Measurements from ENCODE around the gene NANOGP8.
"Not testable (repeated sequence)": the region's sequence is repeated elsewhere in the genome, so short reads cannot be mapped to it uniquely, and the experiment has no call there.

NANOGP8 gene, protein sequence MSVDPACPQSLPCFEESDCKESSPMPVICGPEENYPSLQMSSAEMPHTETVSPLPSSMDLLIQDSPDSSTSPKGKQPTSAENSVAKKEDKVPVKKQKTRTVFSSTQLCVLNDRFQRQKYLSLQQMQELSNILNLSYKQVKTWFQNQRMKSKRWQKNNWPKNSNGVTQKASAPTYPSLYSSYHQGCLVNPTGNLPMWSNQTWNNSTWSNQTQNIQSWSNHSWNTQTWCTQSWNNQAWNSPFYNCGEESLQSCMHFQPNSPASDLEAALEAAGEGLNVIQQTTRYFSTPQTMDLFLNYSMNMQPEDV

DNA sequence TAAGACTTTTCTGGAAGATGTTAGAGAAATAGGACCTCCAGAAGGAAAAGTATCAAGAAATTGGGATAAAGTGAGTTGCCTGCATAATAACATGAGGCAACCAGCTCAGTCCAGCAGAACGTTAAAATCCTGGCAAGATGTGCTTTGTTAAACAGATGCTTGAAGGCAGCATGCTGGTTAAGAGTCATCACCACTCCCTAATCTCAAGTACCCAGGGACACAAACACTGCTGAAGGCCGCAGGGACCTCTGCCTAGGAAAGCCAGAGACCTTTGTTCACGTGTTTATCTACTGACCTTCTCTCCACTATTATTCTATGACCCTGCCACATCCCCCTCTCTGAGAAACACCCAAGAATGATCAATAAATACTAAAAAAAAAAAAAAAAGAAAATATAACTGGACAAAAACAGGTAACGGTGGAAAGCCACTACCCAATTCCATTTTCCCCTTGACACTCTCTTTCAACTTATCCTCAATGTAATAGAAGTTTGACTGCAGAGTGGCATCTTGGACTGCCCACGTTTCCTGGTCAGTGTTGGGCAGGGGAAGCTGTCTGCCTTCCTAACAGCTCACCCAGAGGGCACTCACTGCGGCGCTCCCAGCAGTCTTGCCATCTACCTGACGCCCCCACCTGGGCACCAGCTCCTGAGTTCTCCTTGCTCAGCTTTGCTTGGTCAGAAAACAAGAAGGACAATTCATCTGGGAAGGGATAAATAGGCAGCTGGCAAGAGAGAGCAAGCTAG is at the start of gene NANOGP8:
Gene NANOGP8 (minus strand): TSS at position 120 of the 744 bp plus-strand sequence. CDS start 185 bp downstream, outside the sequence.
- H3K79me2 ChIP-seq (ENCODE audit: control insufficient read depth, insufficient read depth, low read length, unreplicated experiment); H3K27me3 ChIP-seq (ENCODE audit: insufficient read depth, low read length); H3K4me3 ChIP-seq (ENCODE audit: low read depth, low read length); H3K36me3 ChIP-seq (ENCODE audit: insufficient read depth, low read length); H3K27ac ChIP-seq (ENCODE audit: low read depth, low read length); H3K4me1 ChIP-seq (ENCODE audit: control insufficient read depth, insufficient read depth, low read length, unreplicated experiment); H2AFZ ChIP-seq (ENCODE audit: low read length, unreplicated experiment): not testable (repeated sequence)

DNA sequence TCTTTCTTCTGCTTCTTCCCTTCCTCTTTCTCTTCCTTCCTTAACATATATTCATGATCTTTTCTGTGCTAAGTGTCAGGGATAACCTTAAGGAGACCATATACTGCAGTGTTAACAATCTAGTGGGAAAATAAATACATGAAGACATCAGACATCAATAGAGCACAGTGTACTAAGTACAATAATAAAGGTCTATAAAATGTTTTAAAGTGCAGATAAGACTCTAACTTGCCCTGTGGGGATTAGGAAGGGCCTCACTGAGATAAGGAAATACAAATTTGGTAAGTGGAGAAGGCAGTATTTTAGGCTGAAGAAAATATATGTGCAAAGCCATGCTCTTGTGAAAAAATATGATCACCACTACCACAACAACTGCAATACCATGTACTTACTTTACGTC is 49.2 kb upstream of the NANOGP8 start:
- no peaks in the 10 kb centered on the region for H3K79me2 ChIP-seq (ENCODE audit: control insufficient read depth, insufficient read depth, low read length, unreplicated experiment)
- no peak overlapping the region for H2AFZ ChIP-seq (ENCODE audit: low read length, unreplicated experiment)
- H3K27me3 ChIP-seq (ENCODE audit: insufficient read depth, low read length) = no peaks in the 10 kb centered on the region
- H3K4me1 ChIP-seq (ENCODE audit: control insufficient read depth, insufficient read depth, low read length, unreplicated experiment) = no peaks in the 10 kb centered on the region
- no peak overlapping the region for H3K4me3 ChIP-seq (ENCODE audit: low read depth, low read length)
- H3K27ac ChIP-seq (ENCODE audit: low read depth, low read length) = no peak overlapping the region
- H3K36me3 ChIP-seq (ENCODE audit: insufficient read depth, low read length) = no peaks in the 10 kb centered on the region

DNA sequence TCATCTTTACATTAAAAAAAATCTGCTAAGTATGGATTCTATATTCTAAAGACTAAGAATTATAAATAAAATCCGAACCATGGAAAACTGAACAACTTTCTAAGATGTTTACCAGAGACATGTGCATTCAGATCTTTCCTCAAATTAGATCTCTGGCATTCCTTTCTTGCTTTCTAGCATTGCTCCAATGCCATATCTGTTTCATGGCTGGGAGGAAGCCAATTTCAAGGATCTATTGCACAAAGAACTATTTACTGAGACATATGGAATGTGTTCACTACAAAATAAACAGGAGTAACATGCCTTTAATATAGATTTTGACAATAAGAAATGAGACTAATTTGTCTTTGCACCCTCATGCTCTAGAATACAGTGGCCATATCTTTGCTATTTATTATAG is 45.1 kb upstream of the NANOGP8 start:
- no peaks in the 10 kb centered on the region for H3K27me3 ChIP-seq (ENCODE audit: insufficient read depth, low read length)
- no peaks in the 10 kb centered on the region for H3K79me2 ChIP-seq (ENCODE audit: control insufficient read depth, insufficient read depth, low read length, unreplicated experiment)
- no peaks in the 10 kb centered on the region for H3K36me3 ChIP-seq (ENCODE audit: insufficient read depth, low read length)
- H2AFZ ChIP-seq (ENCODE audit: low read length, unreplicated experiment) = no peak overlapping the region
- no peak overlapping the region for H3K27ac ChIP-seq (ENCODE audit: low read depth, low read length)
- no peaks in the 10 kb centered on the region for H3K4me1 ChIP-seq (ENCODE audit: control insufficient read depth, insufficient read depth, low read length, unreplicated experiment)
- H3K4me3 ChIP-seq (ENCODE audit: low read depth, low read length) = no peak overlapping the region

DNA sequence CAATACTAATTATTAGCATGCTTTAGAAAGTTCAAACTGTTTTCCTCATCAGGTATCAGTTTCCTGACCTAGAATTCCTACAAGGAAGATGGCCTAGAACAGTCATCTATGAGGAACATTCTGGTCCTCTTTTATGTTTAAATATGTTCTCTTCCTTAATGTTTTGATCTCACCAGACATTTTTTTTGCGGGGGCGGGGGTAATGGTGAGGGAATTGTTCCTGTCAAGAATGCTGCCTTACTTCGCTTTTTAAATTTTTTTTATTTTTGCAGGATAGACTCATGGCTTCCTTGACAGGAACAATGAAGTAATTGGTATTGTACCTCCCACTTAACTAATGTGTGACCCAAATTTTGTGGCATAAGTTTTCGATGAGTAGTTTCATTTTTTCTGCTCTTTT is 44.3 kb upstream of the NANOGP8 start:
- H3K27me3 ChIP-seq (ENCODE audit: insufficient read depth, low read length) = no peaks in the 10 kb centered on the region
- no peak overlapping the region for H2AFZ ChIP-seq (ENCODE audit: low read length, unreplicated experiment)
- no peak overlapping the region for H3K4me3 ChIP-seq (ENCODE audit: low read depth, low read length)

DNA sequence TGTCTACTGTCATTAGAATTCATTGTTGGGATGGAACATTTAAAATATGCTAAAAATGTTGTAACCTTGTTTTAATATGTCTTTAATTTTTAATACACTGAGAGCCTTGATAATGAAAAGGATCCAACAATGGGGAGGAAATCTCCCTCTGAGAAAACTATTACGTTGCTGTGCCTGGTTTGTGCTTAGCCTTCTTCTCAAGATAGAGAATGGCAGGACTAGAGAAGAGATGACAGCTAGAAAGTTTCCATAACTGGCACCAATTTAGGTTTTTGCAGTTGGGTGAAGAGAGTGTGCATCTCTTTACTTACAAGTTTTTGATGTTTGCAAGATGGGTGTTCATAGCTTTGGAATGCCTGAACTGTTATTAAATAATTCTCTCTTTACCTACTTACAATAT is 42.6 kb upstream of the NANOGP8 start:
- Histone ChIP-seq H3K4me3 (ENCODE audit: low read depth, low read length) (no peak overlapping the region), H2AFZ (ENCODE audit: low read length, unreplicated experiment) (no peak overlapping the region), H3K4me1 (ENCODE audit: control insufficient read depth, insufficient read depth, low read length, unreplicated experiment) (no peaks in the 10 kb centered on the region), H3K27ac (ENCODE audit: low read depth, low read length) (no peak overlapping the region), H3K79me2 (ENCODE audit: control insufficient read depth, insufficient read depth, low read length, unreplicated experiment) (no peaks in the 10 kb centered on the region), H3K27me3 (ENCODE audit: insufficient read depth, low read length) (no peaks in the 10 kb centered on the region), H3K36me3 (ENCODE audit: insufficient read depth, low read length) (no peaks in the 10 kb centered on the region)

More for the DNA sequence above, 44.3 kb upstream of the NANOGP8 start:
- Histone ChIP-seq H3K36me3 (ENCODE audit: insufficient read depth, low read length) (no peaks in the 10 kb centered on the region), H3K4me1 (ENCODE audit: control insufficient read depth, insufficient read depth, low read length, unreplicated experiment) (no peaks in the 10 kb centered on the region), H3K27ac (ENCODE audit: low read depth, low read length) (no peak overlapping the region), H3K79me2 (ENCODE audit: control insufficient read depth, insufficient read depth, low read length, unreplicated experiment) (no peaks in the 10 kb centered on the region)

DNA sequence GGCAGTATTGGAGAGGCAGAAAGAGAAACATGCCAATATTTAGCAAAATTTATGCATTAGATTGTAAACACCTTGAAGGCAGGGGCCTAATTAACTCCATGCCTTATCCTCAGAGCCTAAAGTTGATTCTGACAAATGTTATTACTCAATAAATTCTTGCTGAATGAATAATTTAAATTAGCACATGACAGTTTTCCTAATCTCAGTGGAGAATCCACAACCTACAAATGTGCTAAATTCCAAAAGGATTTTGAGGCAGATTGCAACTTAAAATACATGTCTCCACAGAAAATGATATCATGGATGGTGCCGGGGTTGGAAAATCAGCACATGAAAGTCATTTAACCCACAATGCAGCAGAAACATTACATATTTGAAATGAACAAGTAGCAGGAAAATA is 41.1 kb upstream of the NANOGP8 start:
- Histone ChIP-seq H3K27ac (ENCODE audit: low read depth, low read length) (no peak overlapping the region), H3K27me3 (ENCODE audit: insufficient read depth, low read length) (no peaks in the 10 kb centered on the region), H3K36me3 (ENCODE audit: insufficient read depth, low read length) (no peaks in the 10 kb centered on the region), H3K4me3 (ENCODE audit: low read depth, low read length) (no peak overlapping the region), H3K79me2 (ENCODE audit: control insufficient read depth, insufficient read depth, low read length, unreplicated experiment) (no peaks in the 10 kb centered on the region), H2AFZ (ENCODE audit: low read length, unreplicated experiment) (no peak overlapping the region), H3K4me1 (ENCODE audit: control insufficient read depth, insufficient read depth, low read length, unreplicated experiment) (no peaks in the 10 kb centered on the region)

DNA sequence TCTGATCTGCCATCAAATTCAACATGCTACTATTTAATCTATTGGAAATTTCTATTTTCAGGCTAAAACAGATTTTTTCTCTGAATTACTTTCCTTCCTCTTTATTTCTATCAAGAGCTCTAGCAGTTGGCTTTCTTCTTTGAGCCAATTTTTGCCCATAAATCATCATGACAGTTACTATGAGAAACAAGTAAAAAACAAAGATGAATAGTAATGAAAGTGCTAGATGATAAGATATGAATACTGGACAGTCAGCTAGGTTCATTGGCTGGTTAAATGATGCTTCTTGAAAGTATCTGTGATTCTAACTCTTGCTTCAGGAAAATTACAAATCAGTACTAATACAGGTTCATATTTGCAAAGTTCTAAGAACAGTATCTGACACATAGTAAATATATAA is 38.6 kb upstream of the NANOGP8 start:
- no peak overlapping the region for H3K4me3 ChIP-seq (ENCODE audit: low read depth, low read length)
- H2AFZ ChIP-seq (ENCODE audit: low read length, unreplicated experiment) = no peak overlapping the region
- H3K36me3 ChIP-seq (ENCODE audit: insufficient read depth, low read length) = no peaks in the 10 kb centered on the region
- H3K79me2 ChIP-seq (ENCODE audit: control insufficient read depth, insufficient read depth, low read length, unreplicated experiment) = no peaks in the 10 kb centered on the region
- no peaks in the 10 kb centered on the region for H3K27me3 ChIP-seq (ENCODE audit: insufficient read depth, low read length)
- no peak overlapping the region for H3K27ac ChIP-seq (ENCODE audit: low read depth, low read length)
- no peaks in the 10 kb centered on the region for H3K4me1 ChIP-seq (ENCODE audit: control insufficient read depth, insufficient read depth, low read length, unreplicated experiment)

DNA sequence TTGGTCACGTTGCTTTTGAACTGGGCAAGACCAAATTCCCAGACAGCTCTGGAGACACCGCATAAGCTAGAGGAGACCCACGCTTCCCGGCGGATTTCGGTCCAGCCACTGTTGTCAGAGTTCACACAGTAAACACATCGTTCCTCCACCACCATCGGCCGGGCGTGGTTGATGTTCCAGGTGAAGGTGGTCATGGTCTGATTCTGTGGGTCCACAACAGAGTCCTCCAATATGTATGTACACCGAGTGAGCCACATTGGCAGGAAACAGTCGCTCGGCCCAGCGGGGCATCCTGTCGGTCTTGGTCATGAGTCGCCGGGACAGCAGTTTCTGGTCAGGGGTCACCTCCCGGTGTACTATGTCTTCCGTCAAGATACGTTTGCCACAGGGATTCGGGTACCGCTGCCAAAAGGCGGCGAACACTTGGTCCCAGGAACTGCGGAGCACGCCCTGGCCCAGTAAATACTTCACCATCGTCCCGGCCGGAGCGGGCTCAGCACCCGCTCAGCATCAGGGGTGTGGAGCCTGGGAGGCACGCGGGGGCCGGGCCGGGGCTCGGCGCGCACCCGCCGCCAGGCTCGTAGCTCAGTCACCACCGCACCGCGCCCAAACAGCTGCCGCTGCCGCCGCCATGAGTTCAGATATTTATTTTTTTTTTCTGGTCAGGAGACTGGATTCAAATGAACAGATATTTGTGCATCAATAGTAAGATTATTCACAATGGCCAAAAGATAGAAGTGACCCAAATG is 36.7 kb upstream of the NANOGP8 start:
- Histone ChIP-seq H3K4me1 (ENCODE audit: control insufficient read depth, insufficient read depth, low read length, unreplicated experiment) (no peaks in the 10 kb centered on the region), H3K4me3 (ENCODE audit: low read depth, low read length) (no peak overlapping the region), H3K27ac (ENCODE audit: low read depth, low read length) (no peak overlapping the region), H3K36me3 (ENCODE audit: insufficient read depth, low read length) (no peaks in the 10 kb centered on the region), H3K79me2 (ENCODE audit: control insufficient read depth, insufficient read depth, low read length, unreplicated experiment) (no peaks in the 10 kb centered on the region), H3K27me3 (ENCODE audit: insufficient read depth, low read length) (no peaks in the 10 kb centered on the region), H2AFZ (ENCODE audit: low read length, unreplicated experiment) (no peak overlapping the region)

DNA sequence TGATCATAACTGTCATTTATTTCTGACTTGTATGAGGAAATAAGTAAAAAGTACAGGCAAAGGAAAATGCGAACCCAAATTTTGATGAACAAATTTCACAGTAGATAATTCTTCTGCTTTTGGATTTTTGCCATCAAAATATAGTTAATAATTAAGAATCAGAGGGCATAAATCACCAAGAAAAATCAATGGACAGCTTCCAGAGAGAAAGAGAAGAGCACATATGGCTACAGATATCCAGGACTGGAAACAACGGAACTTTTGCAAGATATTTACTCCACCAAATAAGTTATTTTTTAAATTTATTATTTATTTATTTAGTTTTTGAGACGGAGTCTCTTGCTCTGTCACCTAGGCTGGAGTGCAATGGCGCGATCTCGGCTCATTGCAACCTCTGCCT is 35.1 kb upstream of the NANOGP8 start:
- Histone ChIP-seq H3K36me3 (ENCODE audit: insufficient read depth, low read length) (no peaks in the 10 kb centered on the region), H3K27ac (ENCODE audit: low read depth, low read length) (no peak overlapping the region), H3K4me3 (ENCODE audit: low read depth, low read length) (no peak overlapping the region)

DNA sequence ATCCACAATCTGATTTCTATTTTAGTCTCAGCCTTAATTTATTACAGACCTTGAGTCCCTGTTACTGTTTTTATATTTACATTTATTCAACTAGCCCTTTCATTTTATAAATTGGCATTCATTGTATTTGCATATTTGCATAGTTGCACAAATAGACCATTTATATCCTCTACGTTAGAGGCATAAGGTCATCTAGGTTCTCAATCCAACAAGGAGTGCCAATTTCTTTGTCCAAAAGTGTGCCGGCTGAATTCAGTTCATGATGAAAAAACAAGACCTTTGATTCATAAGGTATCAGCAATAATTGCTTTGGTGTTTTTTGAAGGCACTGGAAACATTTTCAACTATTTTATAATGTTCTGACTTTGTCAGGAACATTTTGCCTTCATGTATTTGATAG is 33.9 kb upstream of the NANOGP8 start:
- no peaks in the 10 kb centered on the region for H3K36me3 ChIP-seq (ENCODE audit: insufficient read depth, low read length)
- H3K79me2 ChIP-seq (ENCODE audit: control insufficient read depth, insufficient read depth, low read length, unreplicated experiment) = no peaks in the 10 kb centered on the region
- no peak overlapping the region for H3K27ac ChIP-seq (ENCODE audit: low read depth, low read length)
- no peaks in the 10 kb centered on the region for H3K4me1 ChIP-seq (ENCODE audit: control insufficient read depth, insufficient read depth, low read length, unreplicated experiment)
- no peaks in the 10 kb centered on the region for H3K27me3 ChIP-seq (ENCODE audit: insufficient read depth, low read length)
- no peak overlapping the region for H3K4me3 ChIP-seq (ENCODE audit: low read depth, low read length)
- H2AFZ ChIP-seq (ENCODE audit: low read length, unreplicated experiment) = no peak overlapping the region

More for the DNA sequence above, 35.1 kb upstream of the NANOGP8 start:
- no peak overlapping the region for H2AFZ ChIP-seq (ENCODE audit: low read length, unreplicated experiment)
- H3K79me2 ChIP-seq (ENCODE audit: control insufficient read depth, insufficient read depth, low read length, unreplicated experiment) = no peaks in the 10 kb centered on the region
- no peaks in the 10 kb centered on the region for H3K27me3 ChIP-seq (ENCODE audit: insufficient read depth, low read length)
- H3K4me1 ChIP-seq (ENCODE audit: control insufficient read depth, insufficient read depth, low read length, unreplicated experiment) = no peaks in the 10 kb centered on the region

Measured in ACC112 (cell line).